IgD-negative memory B cell (primary cell): ENCODE data around the gene ERGIC1. TPM values are rescaled to one million over a fixed set of nuclear protein-coding genes. Genes with fewer than 3 reads are reported as not detected.

Experiments
- H3K27ac Mint-ChIP-seq, 3 donors: one replicate each; pipeline ENCODE4 v1.8.0; 2020 to 2022; ENCODE audit warnings: mild to moderate bottlenecking in 3 of 3, mixed read lengths in 3 of 3, moderate library complexity in 1 of 3
- H3K27me3 Mint-ChIP-seq: one replicate; pipeline ENCODE4 v1.8.0; 2021; ENCODE audit warnings: mixed read lengths
- H3K36me3 Mint-ChIP-seq: one replicate; pipeline ENCODE4 v1.8.0; 2020; ENCODE audit warnings: mild to moderate bottlenecking, mixed read lengths
- H3K4me1 Mint-ChIP-seq, 3 donors: one replicate each; pipeline ENCODE4 v1.8.0; 2020 to 2022; ENCODE audit warnings: mixed read lengths in 3 of 3, mild to moderate bottlenecking in 1 of 3
- H3K4me3 Mint-ChIP-seq, 4 donors: one replicate each; pipeline ENCODE4 v1.8.0; 2020 to 2022; ENCODE audit warnings: mild to moderate bottlenecking in 4 of 4, mixed read lengths in 4 of 4, moderate library complexity in 3 of 4
- H3K9me3 Mint-ChIP-seq, 3 donors: one replicate each; pipeline ENCODE4 v1.8.0; 2020 to 2021; ENCODE audit warnings: mixed read lengths in 3 of 3, mild to moderate bottlenecking in 1 of 3
- polyA plus RNA-seq: library from polyadenylated mRNA; unstranded; fragments of 300-500 nt; fragmentation: Illumina TruSeq; gene quantifications from one replicate; pipeline ENCODE4 v1.2.3, GENCODE V29; 2021

The ERGIC1 gene
- polyA plus RNA-seq, 1 donor from 2014 or later, result 55.8 TPM

- H3K4me3 Mint-ChIP-seq, result peak overlapping the region in 2 of 4 donors; percentile 20 to 48
- H3K36me3 Mint-ChIP-seq, result peaks cover 2% of the 10 kb centered on the region
- no peaks in the 10 kb centered on the region for H3K27me3 Mint-ChIP-seq
- peaks cover under 1 to 15% (median 15%) of the 10 kb centered on the region in 3 donors for H3K4me1 Mint-ChIP-seq
- peaks cover 0 to 2% (median 0%) of the 10 kb centered on the region in 3 donors for H3K9me3 Mint-ChIP-seq
- peak overlapping the region in 2 of 3 donors; percentile 31 to 33 for H3K27ac Mint-ChIP-seq
Observed at GRCh38 chr5:172953776-172954675, 120.0 kb downstream of the ERGIC1 start.

- Mint-ChIP-seq H3K27ac (peak overlapping the region; percentile 13 to 59 (median 33)), H3K4me3 (peak overlapping the region in 2 of 4 donors; percentile 20 to 48), H3K27me3 (no peaks in the 10 kb centered on the region), H3K36me3 (peaks cover 2% of the 10 kb centered on the region), H3K4me1 (peaks cover 8 to 18% (median 16%) of the 10 kb centered on the region in 3 donors), H3K9me3 (peaks cover 0 to 2% (median 0%) of the 10 kb centered on the region in 3 donors)
Observed at GRCh38 chr5:172954751-172955159, 120.7 kb downstream of the ERGIC1 start.

DNA sequence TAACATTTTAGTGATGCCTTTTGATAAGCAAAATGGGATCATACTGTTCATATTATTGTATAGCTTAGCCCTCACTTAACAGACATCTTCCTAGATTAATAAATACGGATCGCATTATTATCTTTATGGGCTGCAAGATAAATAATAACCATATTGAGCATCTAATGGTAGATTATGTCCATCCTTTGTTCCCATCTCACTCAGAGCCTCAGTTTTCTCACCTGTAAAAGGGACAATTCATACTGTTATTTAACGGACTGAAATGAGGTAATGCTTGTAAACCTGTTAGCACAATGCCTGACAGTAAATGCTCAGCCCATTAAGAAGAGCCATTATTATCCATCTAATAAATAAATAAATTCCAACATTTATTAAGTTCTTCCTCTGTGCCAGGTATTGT lies 122.2 kb downstream of the ERGIC1 start:
- H3K36me3 Mint-ChIP-seq, result peaks cover 2% of the 10 kb centered on the region
- H3K27me3 Mint-ChIP-seq, result no peaks in the 10 kb centered on the region
- peaks cover 9 to 24% (median 22%) of the 10 kb centered on the region in 3 donors for H3K4me1 Mint-ChIP-seq
- H3K9me3 Mint-ChIP-seq, result peaks cover 0 to 2% (median 2%) of the 10 kb centered on the region in 3 donors
- peak overlapping the region in 1 of 3 donors; percentile 79 for H3K27ac Mint-ChIP-seq
- H3K4me3 Mint-ChIP-seq, result peak overlapping the region in 2 of 4 donors; percentile 13 to 66

- Mint-ChIP-seq H3K9me3 (peaks cover 0 to 2% (median 2%) of the 10 kb centered on the region in 3 donors), H3K4me3 (peak overlapping the region in 2 of 4 donors; percentile 12 to 98), H3K36me3 (peaks cover 6% of the 10 kb centered on the region), H3K27ac (peak overlapping the region in 2 of 3 donors; percentile 10 to 98), H3K27me3 (no peaks in the 10 kb centered on the region), H3K4me1 (peaks cover 9 to 29% (median 23%) of the 10 kb centered on the region in 3 donors)
Observed at GRCh38 chr5:172956936-172957335, 122.9 kb downstream of the ERGIC1 start.

- H3K4me3 Mint-ChIP-seq, result peak overlapping the region in 3 of 4 donors; percentile 12 to 98 (median 71)
- H3K9me3 Mint-ChIP-seq, result peaks cover 0 to 2% (median 2%) of the 10 kb centered on the region in 3 donors
- peak overlapping the region in 1 of 3 donors; percentile 98 for H3K27ac Mint-ChIP-seq
- peaks cover 6% of the 10 kb centered on the region for H3K36me3 Mint-ChIP-seq
- H3K27me3 Mint-ChIP-seq, result no peaks in the 10 kb centered on the region
- H3K4me1 Mint-ChIP-seq, result peaks cover 9 to 29% (median 23%) of the 10 kb centered on the region in 3 donors
Observed at GRCh38 chr5:172957458-172957857, 123.4 kb downstream of the ERGIC1 start.

- Mint-ChIP-seq H3K4me1 (peaks cover 9 to 29% (median 23%) of the 10 kb centered on the region in 3 donors), H3K4me3 (peak overlapping the region; percentile 93 to 99 (median 98)), H3K27ac (peak overlapping the region; percentile 96 to 98 (median 96)), H3K9me3 (peaks cover 0 to 2% (median 2%) of the 10 kb centered on the region in 3 donors), H3K36me3 (peaks cover 6% of the 10 kb centered on the region), H3K27me3 (no peaks in the 10 kb centered on the region)
Observed at GRCh38 chr5:172958331-172959046, 124.4 kb downstream of the ERGIC1 start.

- no peaks in the 10 kb centered on the region for H3K27me3 Mint-ChIP-seq
- H3K4me3 Mint-ChIP-seq, result peak overlapping the region; percentile 93 to 99 (median 98)
Observed at GRCh38 chr5:172959824-172960799, 126.1 kb downstream of the ERGIC1 start.

DNA sequence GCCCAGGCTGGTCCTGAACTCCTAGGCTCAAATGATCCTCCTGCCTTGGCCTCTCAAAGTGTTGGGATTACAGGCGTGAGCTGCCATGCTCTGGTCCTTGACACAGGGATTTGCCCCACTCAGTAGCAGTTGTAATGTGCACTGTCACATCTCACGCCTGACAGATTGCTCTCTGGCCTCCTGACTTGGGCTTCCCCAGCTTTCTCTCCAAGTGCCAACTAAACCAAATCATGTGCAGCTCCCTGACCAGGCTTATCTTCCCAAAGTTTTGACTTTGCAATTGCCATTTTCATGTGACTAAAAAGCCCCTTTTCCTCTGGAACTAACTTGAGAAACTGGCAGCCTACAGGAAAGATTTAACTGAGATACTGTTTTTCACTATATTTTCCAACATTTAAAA lies 135.9 kb downstream of the ERGIC1 start:
- no peaks in the 10 kb centered on the region for H3K9me3 Mint-ChIP-seq
- H3K36me3 Mint-ChIP-seq, result peaks cover 5% of the 10 kb centered on the region
- no peaks in the 10 kb centered on the region for H3K27me3 Mint-ChIP-seq
- H3K27ac Mint-ChIP-seq, result no peak overlapping the region
- peaks cover 5 to 10% (median 6%) of the 10 kb centered on the region in 3 donors for H3K4me1 Mint-ChIP-seq
- H3K4me3 Mint-ChIP-seq, result no peak overlapping the region

More at GRCh38 chr5:172959824-172960799, 126.1 kb downstream of the ERGIC1 start:
- Mint-ChIP-seq H3K4me1 (peaks cover 9 to 22% (median 19%) of the 10 kb centered on the region in 3 donors), H3K27ac (peak overlapping the region; percentile 96 to 98 (median 96)), H3K9me3 (peaks cover 0 to 2% (median 0%) of the 10 kb centered on the region in 3 donors), H3K36me3 (peaks cover 4% of the 10 kb centered on the region)

DNA sequence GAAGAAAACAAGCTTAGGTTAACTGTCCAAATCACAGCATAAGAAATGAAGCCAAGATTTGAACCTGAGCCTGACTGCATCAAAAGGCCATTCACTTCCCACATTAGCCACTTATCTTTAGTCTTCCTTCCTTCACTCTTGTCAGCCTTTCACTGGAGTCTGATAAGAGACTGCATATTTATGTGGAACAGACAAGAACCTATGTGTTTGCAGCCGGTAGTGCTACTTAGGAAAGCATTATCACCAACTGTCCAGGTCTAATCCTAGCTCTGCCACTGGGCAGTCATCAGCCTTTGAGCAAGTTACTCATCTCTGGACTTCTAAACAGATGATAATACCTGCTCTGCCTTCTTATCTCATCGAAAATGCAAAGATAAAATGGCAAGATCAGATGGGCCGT lies 137.4 kb downstream of the ERGIC1 start:
- peaks cover 5 to 10% (median 6%) of the 10 kb centered on the region in 3 donors for H3K4me1 Mint-ChIP-seq
- no peak overlapping the region for H3K4me3 Mint-ChIP-seq
- H3K36me3 Mint-ChIP-seq, result peaks cover 3% of the 10 kb centered on the region
- H3K27me3 Mint-ChIP-seq, result no peaks in the 10 kb centered on the region
- no peaks in the 10 kb centered on the region for H3K9me3 Mint-ChIP-seq
- H3K27ac Mint-ChIP-seq, result no peak overlapping the region

DNA sequence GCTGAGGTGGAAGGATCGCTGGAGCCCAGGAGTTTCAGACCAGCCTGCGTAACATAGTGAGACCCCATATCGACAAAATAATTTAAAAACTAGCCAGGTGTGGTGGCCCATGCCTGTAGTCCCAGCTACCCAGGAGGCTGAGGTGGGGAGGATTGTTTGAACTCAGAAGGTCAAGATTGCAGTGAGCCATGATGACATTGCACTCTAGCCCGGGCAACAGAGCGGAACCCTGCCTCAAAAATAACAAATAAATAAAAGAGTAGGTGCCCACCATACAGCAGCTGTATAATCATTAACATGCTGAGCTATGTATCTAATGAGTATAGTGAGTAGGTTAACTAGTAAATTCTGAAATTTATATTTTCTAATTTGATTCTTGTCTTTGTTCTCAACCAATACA lies 138.5 kb downstream of the ERGIC1 start:
- H3K4me3 Mint-ChIP-seq, result no peak overlapping the region
- H3K27ac Mint-ChIP-seq, result no peak overlapping the region
- peaks cover 5 to 10% (median 6%) of the 10 kb centered on the region in 3 donors for H3K4me1 Mint-ChIP-seq
- H3K9me3 Mint-ChIP-seq, result no peaks in the 10 kb centered on the region
- peaks cover 3% of the 10 kb centered on the region for H3K36me3 Mint-ChIP-seq
- no peaks in the 10 kb centered on the region for H3K27me3 Mint-ChIP-seq

DNA sequence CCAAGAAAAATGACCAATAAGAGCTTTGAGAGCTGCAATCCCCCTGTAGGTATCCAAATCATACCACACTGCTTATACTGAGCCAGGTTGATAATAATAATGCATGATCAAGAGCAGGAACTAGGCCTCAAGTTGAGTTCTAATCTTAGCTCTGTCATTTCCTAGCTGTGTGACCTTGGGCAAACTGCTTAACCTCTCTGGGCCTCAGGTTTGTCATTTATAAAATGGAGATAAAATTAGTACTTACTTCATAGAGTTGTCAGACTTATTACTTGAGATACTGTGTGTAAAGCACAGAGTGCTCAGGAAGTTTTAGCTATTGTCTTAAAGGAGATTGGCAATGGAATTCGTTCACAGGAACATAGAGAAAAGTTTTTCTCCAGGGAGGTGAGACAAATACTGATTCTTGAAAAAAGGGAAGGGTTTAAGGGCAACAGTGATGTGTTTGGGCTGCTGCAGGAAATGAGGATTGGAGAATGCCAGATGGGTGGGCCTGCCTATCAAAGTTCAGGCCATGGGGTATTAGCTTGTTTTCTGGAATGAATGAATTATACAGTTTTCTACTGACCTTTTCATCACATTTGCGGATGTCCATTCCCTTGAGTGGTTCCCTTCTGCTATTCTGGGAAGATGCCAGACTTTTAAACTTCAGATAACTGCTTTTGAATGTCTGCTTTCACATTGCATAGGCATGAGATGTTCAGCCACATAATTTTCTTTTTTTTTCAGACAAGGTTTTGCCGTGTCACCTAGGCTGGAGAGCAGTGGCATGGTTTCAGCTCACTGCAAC lies 139.3 kb downstream of the ERGIC1 start:
- Mint-ChIP-seq H3K27me3 (no peaks in the 10 kb centered on the region), H3K9me3 (no peaks in the 10 kb centered on the region), H3K36me3 (peaks cover 3% of the 10 kb centered on the region), H3K4me3 (no peak overlapping the region), H3K27ac (peak overlapping the region in 1 of 3 donors; percentile 44), H3K4me1 (peaks cover 4 to 7% (median 5%) of the 10 kb centered on the region in 3 donors)

- Mint-ChIP-seq H3K9me3 (no peaks in the 10 kb centered on the region), H3K36me3 (peaks cover 3% of the 10 kb centered on the region), H3K4me1 (peaks cover 3 to 7% (median 5%) of the 10 kb centered on the region in 3 donors), H3K27me3 (no peaks in the 10 kb centered on the region), H3K4me3 (no peak overlapping the region), H3K27ac (peak overlapping the region in 1 of 3 donors; percentile 44)
Observed at GRCh38 chr5:172973931-172974330, 139.9 kb downstream of the ERGIC1 start.

GRCh38 chr5:172975289-172975688 lies 141.2 kb downstream of the ERGIC1 start:
- Mint-ChIP-seq H3K4me1 (peaks cover 0 to 3% (median 0%) of the 10 kb centered on the region in 3 donors), H3K4me3 (no peak overlapping the region), H3K27me3 (no peaks in the 10 kb centered on the region), H3K9me3 (no peaks in the 10 kb centered on the region), H3K36me3 (no peaks in the 10 kb centered on the region), H3K27ac (no peak overlapping the region)
